ENCODE measurements around the gene AOC2.
"Not testable (repeated sequence)": the region's sequence is repeated elsewhere in the genome, so short reads cannot be mapped to it uniquely, and the experiment has no call there.

Gene AOC2

DNA sequence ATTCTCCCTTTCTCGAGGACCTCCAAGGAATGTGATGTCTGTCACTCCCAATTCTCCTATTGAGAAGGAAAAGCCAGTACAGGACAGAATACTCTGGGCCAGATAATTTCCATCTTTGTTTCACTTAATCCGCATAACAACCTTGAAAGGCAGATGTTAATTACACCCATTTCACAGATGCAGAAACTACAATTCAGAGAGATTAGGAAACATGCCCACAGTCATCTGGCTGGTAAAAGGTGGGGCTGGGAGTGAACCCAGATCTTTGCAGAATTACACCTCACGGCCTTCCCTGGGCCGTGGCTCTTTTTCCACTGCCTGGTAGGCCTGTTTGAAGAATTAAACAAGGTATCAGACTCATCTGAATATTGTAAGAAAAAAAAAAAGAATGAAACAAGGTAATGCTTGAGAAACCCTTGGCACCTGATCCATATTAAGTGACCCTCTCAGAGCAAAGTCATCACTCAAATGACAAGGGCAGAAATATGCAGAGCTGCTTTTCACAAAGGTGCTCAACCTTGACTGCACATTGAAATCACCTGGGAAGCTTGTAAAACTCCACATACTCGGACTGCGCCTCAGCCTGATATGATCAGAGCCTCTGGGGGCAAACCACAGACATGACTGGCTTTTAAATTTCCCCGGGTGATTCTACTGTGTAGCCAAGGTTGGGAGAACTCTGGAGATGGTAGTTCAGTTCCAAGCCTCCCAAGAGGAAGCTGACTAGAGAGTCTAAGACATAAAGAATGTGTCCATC is 39.6 kb downstream of the AOC2 start:
- DNase-seq: no peak

DNA sequence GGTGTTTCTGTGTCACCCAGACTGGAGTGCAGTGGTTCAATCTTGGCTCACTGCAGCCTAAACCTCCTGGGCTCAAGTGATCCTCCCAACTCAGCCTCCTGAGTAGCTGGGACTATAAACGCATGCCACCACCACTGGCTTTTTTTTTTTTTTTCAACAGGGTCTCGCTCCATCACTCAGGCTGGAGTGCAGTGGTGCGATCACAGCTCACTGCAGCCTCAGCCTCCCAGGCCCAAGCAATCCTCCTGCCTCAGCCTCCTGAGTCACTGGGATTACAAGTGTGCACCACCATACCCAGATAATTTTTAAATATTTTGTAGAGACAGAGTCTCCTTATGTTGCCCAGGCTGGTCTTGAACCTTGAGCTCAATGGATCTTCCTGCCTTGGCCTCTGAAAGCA is 41.4 kb downstream of the AOC2 start:
- not testable (repeated sequence) for DNase-seq

DNA sequence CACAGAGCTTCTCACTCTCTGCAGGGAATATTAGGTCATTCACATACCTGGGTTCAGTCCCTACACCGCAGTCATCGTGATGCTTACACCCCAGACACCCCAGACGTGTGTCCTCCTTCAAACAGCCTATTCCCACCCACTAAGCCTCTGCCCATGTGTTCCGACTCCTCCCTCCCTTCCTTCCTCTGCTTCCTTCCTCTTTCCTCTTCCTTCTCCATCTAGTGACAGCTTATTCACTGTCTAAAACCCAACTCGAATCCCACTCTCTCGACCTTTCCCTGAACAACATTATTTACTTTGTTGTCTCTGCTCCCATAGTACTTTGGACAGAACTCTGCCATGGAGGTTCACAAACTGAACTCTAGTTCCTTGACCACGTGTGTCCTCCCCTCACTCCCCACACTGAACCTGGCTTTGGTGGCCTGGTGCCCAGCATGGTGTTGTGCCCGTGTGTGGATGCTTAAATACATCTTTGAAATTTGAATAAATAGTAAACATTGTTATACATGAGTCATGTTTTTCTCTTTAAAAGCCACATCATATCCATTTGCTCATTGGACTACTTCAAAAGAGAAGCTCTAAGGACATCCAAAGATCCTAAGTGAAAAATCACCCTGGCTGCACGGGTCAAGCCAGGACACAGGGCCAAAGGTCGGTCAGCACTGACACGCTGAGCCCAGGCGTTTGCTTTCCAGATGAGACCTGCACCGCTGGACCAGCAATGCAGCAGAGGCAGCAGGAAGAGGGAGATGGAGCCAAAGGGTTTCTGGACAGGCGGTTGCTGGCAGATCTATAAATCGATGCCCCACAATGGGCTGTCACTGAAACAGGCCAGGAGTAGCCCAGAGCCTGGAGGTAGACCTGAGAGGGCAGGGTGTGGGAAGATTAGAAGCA is 42.1 kb downstream of the AOC2 start:
- no peak for DNase-seq

DNA sequence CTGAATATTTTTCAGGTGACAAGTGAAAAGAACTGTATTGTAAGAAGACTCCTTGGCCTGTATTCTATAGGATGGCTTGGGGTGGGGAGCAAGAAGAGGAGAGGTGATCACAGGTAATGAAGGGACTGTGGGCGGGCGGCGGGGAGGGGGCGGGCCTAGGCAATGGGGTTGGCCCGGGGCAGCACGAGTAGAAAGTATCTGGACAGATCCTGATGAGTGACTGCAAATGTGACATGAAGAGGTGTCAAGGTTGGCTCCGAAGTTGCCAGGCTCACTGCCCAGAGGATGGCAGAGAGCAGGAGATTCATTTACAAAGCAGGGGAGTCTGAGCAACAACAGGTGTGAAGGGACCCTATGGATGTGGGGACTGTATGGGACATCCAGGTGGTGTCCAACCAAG is 45.4 kb downstream of the AOC2 start:
- DNase-seq: no peak

DNA sequence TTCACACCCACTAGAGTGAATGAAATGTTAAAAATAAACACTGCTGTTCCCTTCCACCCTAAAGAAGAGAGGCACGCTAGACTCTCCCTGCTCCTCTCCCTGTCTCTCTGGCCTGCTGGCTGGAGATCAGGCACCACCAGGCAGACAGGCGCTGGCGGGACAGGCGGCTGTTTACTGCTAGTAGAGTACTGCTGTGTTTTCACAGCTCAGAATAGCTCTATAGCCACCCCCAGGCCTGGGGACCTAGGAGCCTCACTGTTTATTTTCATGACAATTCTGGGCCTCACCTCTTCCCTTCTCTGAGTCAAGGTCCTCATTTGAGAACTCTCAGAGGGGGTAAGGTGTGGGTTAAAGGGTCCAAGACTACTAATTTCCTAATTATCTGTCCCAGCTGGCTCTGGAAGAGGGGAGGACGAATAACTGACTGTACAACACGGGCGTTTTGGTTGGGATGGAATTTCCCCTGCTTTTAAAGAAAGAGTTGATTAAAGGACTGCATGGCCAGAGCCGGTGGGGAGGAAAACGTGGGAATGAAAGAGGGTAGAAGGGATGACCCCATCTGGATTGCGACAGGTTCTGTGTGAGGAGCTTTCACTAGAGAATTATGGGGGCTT is 47.3 kb downstream of the AOC2 start:
- no peak for DNase-seq

DNA sequence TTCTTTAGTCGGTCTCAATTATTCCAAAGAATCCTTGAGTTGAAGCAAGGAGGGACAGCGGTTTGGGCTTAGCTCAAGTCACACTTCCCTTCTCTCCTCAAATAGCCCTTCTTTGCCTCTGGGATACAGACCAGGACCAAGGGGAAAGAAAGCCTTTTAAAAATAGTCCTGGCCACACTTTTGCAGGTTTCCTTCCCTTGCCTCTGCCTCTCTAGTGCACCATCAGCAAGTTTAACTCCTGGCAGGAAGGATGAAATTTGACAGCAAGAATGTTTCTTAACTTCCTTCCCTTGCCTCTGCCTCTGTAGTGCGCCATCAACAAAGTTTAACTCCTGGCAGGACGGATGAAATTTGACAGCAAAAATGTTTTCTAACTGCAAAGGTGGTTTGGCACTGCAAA is 49.0 kb downstream of the AOC2 start:
- DNase-seq: no peak

DNA sequence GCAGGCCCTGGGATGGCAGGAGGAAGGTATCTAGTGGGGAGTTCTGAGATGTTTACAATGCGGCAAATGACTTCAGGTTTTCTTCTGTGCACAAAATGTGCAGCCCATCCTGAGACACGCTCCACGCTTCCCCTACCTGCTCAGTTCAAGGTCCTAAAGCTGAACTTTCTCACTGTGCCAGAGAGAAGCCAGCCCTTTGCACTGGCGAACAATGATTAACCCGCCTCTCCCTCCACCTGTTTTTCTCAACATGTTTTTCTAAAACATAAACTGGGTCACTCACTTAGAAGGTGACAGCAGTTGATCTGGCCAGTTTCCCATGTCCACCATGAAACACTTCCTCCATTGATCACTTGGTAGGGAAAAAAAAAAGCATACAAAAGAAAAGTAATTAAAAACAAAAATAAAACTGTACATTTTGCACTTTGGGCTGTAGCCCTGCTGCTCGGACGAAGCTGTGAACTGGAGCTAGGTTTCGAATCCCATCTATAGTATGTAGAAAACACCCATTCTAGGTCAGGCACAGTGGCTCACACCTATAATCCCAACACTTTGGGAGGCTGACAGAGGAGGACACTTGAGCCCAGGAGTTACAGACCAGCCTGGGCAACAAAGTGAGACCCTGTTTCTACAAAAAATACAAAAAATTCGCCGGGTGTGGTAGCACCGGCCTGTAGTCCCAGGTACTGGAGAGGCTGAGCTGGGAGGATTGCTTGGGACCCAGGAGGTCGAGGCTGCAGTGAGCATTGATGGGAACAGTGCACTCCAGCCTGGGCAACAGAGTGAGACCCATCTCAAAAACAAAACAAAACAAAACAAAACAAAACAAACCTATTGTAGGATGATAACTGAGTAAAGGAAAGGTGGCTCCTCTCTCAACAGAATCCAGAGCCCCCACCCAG is 50.2 kb downstream of the AOC2 start:
- DNase-seq: no peak

DNA sequence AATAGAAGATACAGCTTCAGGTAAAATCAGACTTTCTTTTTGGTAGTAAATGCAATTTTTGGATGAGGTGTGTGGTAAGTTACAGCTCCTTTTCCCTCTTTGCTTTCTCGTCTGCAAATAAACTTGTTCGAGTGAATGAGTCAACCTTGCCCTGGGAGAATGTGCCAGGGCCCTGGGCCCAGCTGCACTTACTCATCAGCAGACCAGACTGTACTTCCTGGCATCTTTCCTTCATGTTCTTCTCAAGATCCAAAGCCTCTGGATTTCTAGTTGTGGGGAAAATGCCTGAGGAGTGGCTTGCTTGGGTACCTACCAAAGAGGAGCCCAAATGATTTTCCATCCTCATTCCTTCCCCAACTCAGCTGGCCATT is 50.8 kb downstream of the AOC2 start:
- DNase-seq: no peak

DNA sequence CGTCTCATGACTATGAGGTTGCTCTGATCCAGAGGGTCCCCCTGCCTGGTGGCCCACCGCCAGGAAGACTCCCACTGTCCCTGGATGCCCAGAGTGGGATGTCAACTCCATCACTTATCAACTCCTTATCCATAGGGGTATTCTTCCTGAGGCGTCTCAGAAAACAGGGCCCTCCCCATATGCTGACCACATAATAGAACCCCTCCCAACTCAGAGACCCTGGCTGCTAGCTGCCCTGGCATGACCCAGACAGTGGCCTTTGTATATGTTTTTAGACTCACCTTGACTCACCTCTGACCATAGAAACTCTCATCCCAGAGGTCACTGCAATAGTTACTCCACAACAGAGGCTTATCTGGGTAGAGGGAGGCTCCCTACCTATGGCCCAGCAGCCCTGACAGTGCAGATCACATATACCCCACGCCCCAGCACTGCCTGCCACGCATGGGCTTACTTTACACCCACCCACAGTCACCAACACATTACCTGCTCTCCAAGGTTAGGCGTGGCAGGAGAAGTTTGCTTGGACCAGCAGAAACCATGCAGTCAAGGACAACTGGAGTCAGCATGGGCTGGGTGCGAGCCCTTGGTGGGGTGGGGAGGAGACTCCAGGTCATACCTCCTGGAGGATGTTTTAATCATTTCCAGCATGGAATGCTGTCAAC is 53.9 kb downstream of the AOC2 start:
- DNase-seq: no peak

DNA sequence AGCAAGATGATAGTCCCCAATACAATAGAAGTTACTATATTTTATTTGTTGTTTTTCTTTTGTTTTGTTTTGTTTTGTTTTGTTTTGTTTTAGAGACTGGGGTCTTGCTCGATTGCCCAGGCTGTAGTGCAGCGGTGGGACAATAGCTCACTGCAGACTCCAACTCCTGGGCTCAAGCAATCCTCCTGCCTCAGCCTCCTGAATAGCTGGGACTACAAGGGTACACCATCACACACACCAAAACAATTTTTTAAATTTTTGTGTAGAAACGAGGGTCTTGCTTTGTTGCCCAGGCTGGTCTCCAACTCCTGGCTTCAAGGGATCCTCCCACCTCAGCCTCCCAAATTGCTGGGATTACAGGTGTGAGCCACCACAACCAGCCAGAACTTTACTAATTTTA is 55.6 kb downstream of the AOC2 start:
- not testable (repeated sequence) for DNase-seq

All from NCI-H510A treated with DMSO at 0.1 percent for 48 hours (cell line).